IPS DF 19.7 (cell line): ENCODE results near the gene GSC2.

Experiments used
- DNase-seq: peaks from one replicate; pipeline ENCODE4 v3.0.0-alpha.2; 2013; ENCODE audit warnings: low read depth, low spot score

The GSC2 gene

DNA sequence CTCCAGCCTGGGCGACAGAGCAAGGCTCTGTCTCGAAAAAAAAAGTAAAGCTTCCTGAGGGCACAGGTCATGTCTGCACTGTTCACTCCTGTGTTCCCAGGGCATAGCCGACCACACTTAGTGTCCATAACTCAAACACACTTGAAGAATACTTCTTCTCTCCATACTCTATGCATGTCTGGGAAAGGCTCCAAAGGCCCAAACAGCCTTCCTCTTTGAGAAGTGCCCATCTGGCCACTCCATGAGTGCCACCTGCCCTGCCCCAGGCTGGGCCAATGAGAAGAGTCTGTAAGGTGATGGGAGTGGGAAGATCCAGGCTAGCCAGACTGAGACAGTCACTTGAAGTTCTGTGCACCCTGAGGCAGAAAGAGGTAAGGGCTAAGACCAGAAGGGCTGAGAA, 52.6 kb downstream of the GSC2 start:
- DNase-seq: no peak
